ENCODE results near the gene FMNL1.

FMNL1 gene

GRCh38 chr17:45222996-45223538 lies 1.4 kb downstream of the FMNL1 start:
- DNase-seq, result no peak

- no peak for DNase-seq
These were observed 2.1 kb downstream of the FMNL1 start for GRCh38 chr17:45223539-45224528.

- no peak for DNase-seq
These were observed 3.0 kb downstream of the FMNL1 start for GRCh38 chr17:45224671-45225050.

- no peak for DNase-seq
These were observed 3.5 kb downstream of the FMNL1 start for GRCh38 chr17:45225051-45225700.

GRCh38 chr17:45225964-45226530 lies 4.4 kb downstream of the FMNL1 start:
- no peak for DNase-seq

GRCh38 chr17:45226576-45226975 lies 4.9 kb downstream of the FMNL1 start:
- DNase-seq, result no peak

- no peak for DNase-seq
These were observed 5.6 kb downstream of the FMNL1 start for GRCh38 chr17:45227101-45227925.

- DNase-seq, result no peak
These were observed 6.5 kb downstream of the FMNL1 start for GRCh38 chr17:45227926-45228762.

GRCh38 chr17:45228763-45229539 lies 7.3 kb downstream of the FMNL1 start:
- DNase-seq, result no peak

- DNase-seq, result no peak
These were observed 8.2 kb downstream of the FMNL1 start for GRCh38 chr17:45229681-45230409.

- DNase-seq, result no peak
These were observed 8.7 kb downstream of the FMNL1 start for GRCh38 chr17:45230410-45230786.

GRCh38 chr17:45230787-45231480 lies 9.2 kb downstream of the FMNL1 start:
- DNase-seq, result no peak

GRCh38 chr17:45231481-45232116 lies 9.9 kb downstream of the FMNL1 start:
- no peak for DNase-seq

GRCh38 chr17:45232514-45233422 lies 11.1 kb downstream of the FMNL1 start:
- no peak for DNase-seq

GRCh38 chr17:45233423-45233924 lies 11.8 kb downstream of the FMNL1 start:
- DNase-seq, result no peak

- DNase-seq, result no peak
These were observed 13.1 kb downstream of the FMNL1 start for GRCh38 chr17:45234641-45235415.

Data from cerebellar nuclear complex (tissue), 1 donor.